GM12873 (cell line): Measurements from ENCODE around the gene YARS1.

Source experiments
- TF ChIP-seq, protein P1 (sequence below): IDR thresholded peaks from 2 replicates; pipeline ENCODE4 v1.5.1; 2012; ENCODE audit warnings: low read depth, mild to moderate bottlenecking, moderate library complexity, low read length, control low read depth; ENCODE audit not compliant: insufficient read depth; ENCODE audit errors: missing control alignments

The YARS1 gene

DNA sequence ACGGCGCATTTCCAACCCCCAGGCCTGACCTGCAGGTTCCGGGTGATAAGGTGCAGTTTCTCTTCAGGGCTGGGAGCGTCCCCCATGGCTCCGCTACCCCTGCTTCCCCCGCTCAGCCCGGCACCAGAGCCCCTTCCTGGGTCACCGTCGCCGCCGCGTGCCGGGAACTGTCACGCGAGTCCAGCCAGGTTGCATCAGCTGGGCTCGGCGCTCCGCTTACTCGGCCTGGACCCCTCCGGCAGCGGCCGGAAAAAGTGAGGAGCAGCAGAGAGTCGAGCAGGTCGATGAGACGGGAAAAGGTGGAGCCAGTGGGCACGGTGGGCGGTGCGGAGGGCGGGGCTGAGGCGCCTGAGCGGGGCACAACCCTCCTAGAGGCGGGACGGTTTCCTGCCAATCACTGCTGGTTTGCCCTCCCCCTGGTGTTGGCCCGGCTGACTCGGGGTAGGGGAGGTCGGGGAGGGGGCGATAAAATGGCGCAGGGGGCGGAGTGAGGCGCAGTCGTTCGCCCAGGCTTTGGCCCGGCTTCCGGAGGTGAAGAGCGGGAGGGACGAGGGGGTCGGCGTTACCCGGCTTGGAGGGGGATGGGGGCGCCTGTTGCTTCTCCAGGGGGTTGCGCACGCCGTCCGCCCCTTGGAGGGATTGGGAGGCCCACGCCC, at the start of gene YARS1, which contains the start of gene S100PBP:
Gene YARS1 (minus strand): TSS at position 200 of the 656 bp plus-strand sequence. CDS start 114 bp downstream, at position 86.
Gene S100PBP (plus strand): TSS at position 495 of the 656 bp plus-strand sequence. CDS start 8,447 bp downstream, outside the sequence.
- TF ChIP-seq, protein P1, sequence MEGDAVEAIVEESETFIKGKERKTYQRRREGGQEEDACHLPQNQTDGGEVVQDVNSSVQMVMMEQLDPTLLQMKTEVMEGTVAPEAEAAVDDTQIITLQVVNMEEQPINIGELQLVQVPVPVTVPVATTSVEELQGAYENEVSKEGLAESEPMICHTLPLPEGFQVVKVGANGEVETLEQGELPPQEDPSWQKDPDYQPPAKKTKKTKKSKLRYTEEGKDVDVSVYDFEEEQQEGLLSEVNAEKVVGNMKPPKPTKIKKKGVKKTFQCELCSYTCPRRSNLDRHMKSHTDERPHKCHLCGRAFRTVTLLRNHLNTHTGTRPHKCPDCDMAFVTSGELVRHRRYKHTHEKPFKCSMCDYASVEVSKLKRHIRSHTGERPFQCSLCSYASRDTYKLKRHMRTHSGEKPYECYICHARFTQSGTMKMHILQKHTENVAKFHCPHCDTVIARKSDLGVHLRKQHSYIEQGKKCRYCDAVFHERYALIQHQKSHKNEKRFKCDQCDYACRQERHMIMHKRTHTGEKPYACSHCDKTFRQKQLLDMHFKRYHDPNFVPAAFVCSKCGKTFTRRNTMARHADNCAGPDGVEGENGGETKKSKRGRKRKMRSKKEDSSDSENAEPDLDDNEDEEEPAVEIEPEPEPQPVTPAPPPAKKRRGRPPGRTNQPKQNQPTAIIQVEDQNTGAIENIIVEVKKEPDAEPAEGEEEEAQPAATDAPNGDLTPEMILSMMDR, result no peak

GRCh38 chr1:32865639-32866405, 48.7 kb upstream of the YARS1 start:
- TF ChIP-seq, protein P1, result no peak

DNA sequence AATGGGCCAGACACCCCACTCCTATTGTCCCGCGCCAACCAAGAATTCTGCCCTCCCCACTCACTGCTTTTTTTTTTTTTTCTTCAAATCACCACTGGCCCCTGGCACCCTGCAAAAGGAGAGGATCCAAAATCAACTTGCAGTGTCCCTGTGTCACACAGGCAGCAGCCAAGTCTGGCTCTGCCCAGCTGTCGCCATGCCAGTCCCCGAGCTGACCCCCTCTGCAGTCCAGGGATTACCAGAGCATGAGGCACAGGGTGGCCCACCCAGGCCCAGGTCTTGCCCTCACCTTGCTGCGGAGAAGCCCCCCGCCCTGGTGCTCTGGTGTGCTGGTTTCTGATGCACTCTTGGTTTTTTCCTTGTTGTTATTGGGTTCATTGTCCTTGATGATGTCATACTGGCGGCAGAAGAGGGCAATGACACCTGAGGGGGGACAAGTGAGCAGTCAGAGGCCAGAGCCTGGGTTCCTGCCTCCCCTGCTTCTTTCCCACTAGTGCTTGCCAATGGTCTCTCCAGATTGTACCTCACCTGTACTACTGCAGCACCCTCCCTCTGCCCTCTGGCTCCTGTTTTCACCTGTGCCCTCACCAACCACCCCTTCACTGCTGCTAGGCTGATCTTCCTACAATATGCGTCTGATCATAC, 47.3 kb upstream of the YARS1 start:
- TF ChIP-seq, protein P1, result no peak

DNA sequence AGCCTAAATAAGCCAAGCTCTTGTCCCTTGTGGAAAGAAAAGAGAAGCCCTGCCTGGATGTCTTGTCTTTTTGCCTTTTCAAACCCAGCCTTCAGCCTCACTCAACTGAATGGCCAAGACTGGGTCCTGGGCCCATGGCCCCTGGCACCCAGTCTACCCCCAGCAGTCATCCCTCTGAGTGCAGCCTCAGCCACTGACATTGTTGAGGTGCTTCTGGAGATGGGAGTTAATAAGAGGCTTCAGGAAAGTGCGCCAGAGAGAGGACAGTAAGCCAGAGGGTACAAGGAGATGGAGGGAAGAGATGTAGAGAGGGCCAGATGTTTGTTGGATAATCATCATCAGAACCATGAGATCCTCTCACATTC, 46.7 kb upstream of the YARS1 start:
- TF ChIP-seq, protein P1, result no peak

DNA sequence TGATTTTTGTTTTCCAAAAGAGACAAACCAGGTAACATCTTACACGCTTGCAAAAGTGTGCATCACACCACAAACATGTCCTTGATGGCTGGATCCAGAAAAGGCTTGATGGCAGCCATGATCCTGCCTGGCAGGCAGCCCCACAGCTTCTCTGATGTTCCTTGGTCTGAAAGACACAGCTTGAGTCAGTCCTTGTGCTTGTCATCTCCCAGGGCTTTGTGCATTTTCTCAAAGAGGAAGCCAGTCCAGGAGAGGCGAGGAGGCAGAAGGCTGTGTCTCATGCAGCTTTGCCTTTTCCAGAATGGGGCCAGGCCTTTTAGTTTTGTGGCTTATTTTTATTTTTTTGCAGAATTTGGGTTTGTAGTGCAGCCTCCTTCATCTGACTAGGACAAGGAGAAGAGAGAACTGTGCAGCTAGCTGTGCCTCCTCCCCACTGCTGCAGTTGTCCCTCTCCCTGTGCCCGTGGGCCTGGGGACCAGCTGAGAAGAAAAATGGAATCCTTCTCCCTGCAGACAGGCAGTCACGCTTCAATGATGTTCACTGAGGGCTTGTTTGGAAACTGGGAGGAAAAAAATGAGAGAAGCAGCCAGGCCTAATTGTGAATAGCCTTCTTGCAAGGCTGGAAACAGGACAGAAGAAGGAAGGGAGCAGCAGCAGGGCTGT, 46.2 kb upstream of the YARS1 start:
- TF ChIP-seq, protein P1, result no peak

DNA sequence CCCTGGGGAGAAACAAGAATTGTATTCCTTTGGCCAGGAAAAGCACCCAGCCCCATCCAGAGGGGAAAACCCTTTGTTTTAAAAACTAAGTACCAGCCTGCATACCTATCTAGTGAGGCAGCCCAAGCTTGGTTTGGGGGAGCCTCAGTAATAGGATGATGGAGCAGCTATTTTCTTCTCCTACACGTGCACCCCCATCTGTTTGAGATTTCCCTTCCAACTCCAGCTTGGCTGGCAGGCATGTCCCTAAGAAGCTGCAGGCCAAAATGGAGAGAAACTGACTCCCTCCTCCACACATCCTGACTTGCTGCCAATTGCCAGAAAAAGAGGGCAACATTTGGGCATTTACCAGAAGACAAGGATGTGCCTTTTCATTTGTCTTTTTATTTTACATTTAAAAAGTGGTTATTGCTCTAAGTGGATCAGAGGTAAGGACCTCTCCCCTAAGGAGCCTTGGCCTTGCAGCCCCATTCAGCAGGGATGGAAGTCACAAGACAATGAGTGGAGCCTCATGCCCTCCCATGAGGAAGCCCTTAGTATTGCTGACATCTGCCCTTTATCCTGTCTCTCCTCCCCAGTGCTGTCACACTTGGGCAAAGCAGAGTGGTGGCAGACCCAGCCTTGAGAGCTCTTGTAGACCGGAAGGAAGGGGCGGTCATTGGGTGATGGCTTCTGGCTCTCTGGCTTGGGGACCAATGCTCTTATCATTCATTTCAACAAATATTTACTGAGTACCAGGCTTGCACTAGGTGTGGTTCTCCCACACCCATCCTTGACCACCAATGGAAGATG, 44.9 kb upstream of the YARS1 start:
- TF ChIP-seq, protein P1, result no peak
